ENCODE results near the gene DOCK9. TPM values are rescaled to one million over a fixed set of nuclear protein-coding genes. Genes with fewer than 3 reads are reported as not detected.

Gene DOCK9
- total and polyA plus RNA-seq, 2 donors from 2014 or later: 14.0 to 125 TPM

- H3K4me3 ChIP-seq (ENCODE audit: low read length in 3 of 3): no peak overlapping the region
- no peaks in the 10 kb centered on the region for H3K27me3 ChIP-seq (ENCODE audit: control insufficient read depth, insufficient read depth, low read length)
- H3K4me1 ChIP-seq (ENCODE audit: control insufficient read depth in 2 of 3, insufficient read depth in 2 of 3, low read depth in 1 of 3, low read length in 3 of 3): peaks cover 0 to 6% (median 0%) of the 10 kb centered on the region in 3 donors
- TF ChIP-seq CTCF (IDR thresholded peaks at IDR 0.05; ENCODE audit: borderline replicate concordance, extremely low read depth, insufficient read depth): no peak
- intact Hi-C loops (cut with DNase I): no loop called here
- no peak overlapping the region for H3K27ac ChIP-seq (ENCODE audit: low read depth in 2 of 2, low read length in 2 of 2)
- no peaks in the 10 kb centered on the region for H3K36me3 ChIP-seq (ENCODE audit: control insufficient read depth in 2 of 3, insufficient read depth in 3 of 3, low read length in 3 of 3)
- no peak overlapping the region for H3K9ac ChIP-seq (ENCODE audit: low read length in 3 of 3)
- no peaks in the 10 kb centered on the region for H3K9me3 ChIP-seq (ENCODE audit: control insufficient read depth in 2 of 3, insufficient read depth in 1 of 3, low read length in 3 of 3)
- DNase-seq: no peak
- FAIRE-seq: no peak
These were observed 17.0 kb upstream of the DOCK9 start for GRCh38 chr13:98994896-98995295.

GRCh38 chr13:98994080-98994479 is 16.2 kb upstream of the DOCK9 start:
- Histone ChIP-seq H3K9me3 (ENCODE audit: control insufficient read depth in 2 of 3, insufficient read depth in 1 of 3, low read length in 3 of 3) (no peaks in the 10 kb centered on the region), H3K27ac (ENCODE audit: low read depth in 2 of 2, low read length in 2 of 2) (no peak overlapping the region), H3K9ac (ENCODE audit: low read length in 3 of 3) (no peak overlapping the region), H3K36me3 (ENCODE audit: control insufficient read depth in 2 of 3, insufficient read depth in 3 of 3, low read length in 3 of 3) (no peaks in the 10 kb centered on the region), H3K27me3 (ENCODE audit: control insufficient read depth, insufficient read depth, low read length) (no peaks in the 10 kb centered on the region), H3K4me3 (ENCODE audit: low read length in 3 of 3) (no peak overlapping the region), H3K4me1 (ENCODE audit: control insufficient read depth in 2 of 3, insufficient read depth in 2 of 3, low read depth in 1 of 3, low read length in 3 of 3) (peaks cover 0 to 2% (median 0%) of the 10 kb centered on the region in 3 donors)
- no peak for TF ChIP-seq CTCF (IDR thresholded peaks at IDR 0.05; ENCODE audit: borderline replicate concordance, extremely low read depth, insufficient read depth)
- intact Hi-C loops (cut with DNase I): no loop called here
- FAIRE-seq (no peak), DNase-seq (no peak)

- no peak overlapping the region for H3K9ac ChIP-seq (ENCODE audit: low read length in 3 of 3)
- no peak overlapping the region for H3K4me3 ChIP-seq (ENCODE audit: low read length in 3 of 3)
- DNase-seq (no peak), FAIRE-seq (no peak)
- H3K36me3 ChIP-seq (ENCODE audit: control insufficient read depth in 2 of 3, insufficient read depth in 3 of 3, low read length in 3 of 3): no peaks in the 10 kb centered on the region
- H3K9me3 ChIP-seq (ENCODE audit: control insufficient read depth in 2 of 3, insufficient read depth in 1 of 3, low read length in 3 of 3): no peaks in the 10 kb centered on the region
- TF ChIP-seq CTCF (IDR thresholded peaks at IDR 0.05; ENCODE audit: borderline replicate concordance, extremely low read depth, insufficient read depth): no peak
- no peaks in the 10 kb centered on the region for H3K27me3 ChIP-seq (ENCODE audit: control insufficient read depth, insufficient read depth, low read length)
- peaks cover 0 to 7% (median 0%) of the 10 kb centered on the region in 3 donors for H3K4me1 ChIP-seq (ENCODE audit: control insufficient read depth in 2 of 3, insufficient read depth in 2 of 3, low read depth in 1 of 3, low read length in 3 of 3)
- intact Hi-C loops (cut with DNase I): no loop called here
- no peak overlapping the region for H3K27ac ChIP-seq (ENCODE audit: low read depth in 2 of 2, low read length in 2 of 2)
These were observed 14.5 kb upstream of the DOCK9 start for GRCh38 chr13:98992355-98992754.

- H3K9ac ChIP-seq (ENCODE audit: low read length in 3 of 3): no peak overlapping the region
- FAIRE-seq: no peak
- H3K4me1 ChIP-seq (ENCODE audit: control insufficient read depth in 2 of 3, insufficient read depth in 2 of 3, low read depth in 1 of 3, low read length in 3 of 3): peaks cover 4 to 8% (median 4%) of the 10 kb centered on the region in 3 donors
- intact Hi-C loops (cut with DNase I): no loop called here
- H3K36me3 ChIP-seq (ENCODE audit: control insufficient read depth in 2 of 3, insufficient read depth in 3 of 3, low read length in 3 of 3): no peaks in the 10 kb centered on the region
- no peak for DNase-seq
- H3K4me3 ChIP-seq (ENCODE audit: low read length in 3 of 3): no peak overlapping the region
- no peaks in the 10 kb centered on the region for H3K9me3 ChIP-seq (ENCODE audit: control insufficient read depth in 2 of 3, insufficient read depth in 1 of 3, low read length in 3 of 3)
- H3K27me3 ChIP-seq (ENCODE audit: control insufficient read depth, insufficient read depth, low read length): no peaks in the 10 kb centered on the region
- TF ChIP-seq CTCF (IDR thresholded peaks at IDR 0.05; ENCODE audit: borderline replicate concordance, extremely low read depth, insufficient read depth): no peak
- no peak overlapping the region for H3K27ac ChIP-seq (ENCODE audit: low read depth in 2 of 2, low read length in 2 of 2)
These were observed 12.8 kb upstream of the DOCK9 start for GRCh38 chr13:98990701-98991100.

Measured in kidney (tissue), 14 donors.